ENCODE results near the gene C6orf136. TPM values are rescaled to one million over a fixed set of nuclear protein-coding genes. Genes with fewer than 3 reads are reported as not detected.

The C6orf136 gene
- polyA plus RNA-seq, 3 donors: 2.0 to 18.4 (median 2.7) TPM

DNA sequence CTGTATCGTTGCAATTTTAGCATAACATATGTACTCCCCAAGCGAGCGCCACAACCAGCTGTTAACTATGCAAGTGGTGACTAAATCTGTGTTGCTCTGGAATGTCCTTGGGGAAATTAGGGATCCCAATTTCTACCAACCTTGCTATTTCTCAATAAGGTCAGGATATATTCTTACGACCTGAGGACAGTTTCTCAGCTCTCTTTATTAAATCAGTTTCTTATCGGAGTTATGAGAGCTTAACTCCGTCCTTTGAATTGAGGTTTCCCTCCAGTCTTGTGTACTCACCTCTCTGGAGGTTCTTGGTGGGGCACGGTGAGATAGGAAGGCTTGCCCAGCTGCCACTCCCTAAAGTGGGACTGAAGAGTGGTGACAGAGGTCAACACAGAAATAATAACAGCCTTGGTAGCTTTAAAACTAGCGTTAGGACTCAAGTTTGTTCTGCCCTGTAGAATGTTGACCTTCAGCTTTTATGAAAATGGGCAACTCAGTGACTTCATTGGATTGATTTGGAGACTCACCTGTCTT, 28.6 kb upstream of the C6orf136 start:
- Mint-ChIP-seq H3K4me3 (peak overlapping the region; percentile 99 to 100), H3K27me3 (ENCODE audit: low read depth in 3 of 3) (peaks cover 0 to 5% (median 1%) of the 10 kb centered on the region in 3 donors), H3K9me3 (peaks cover 0 to 9% (median 5%) of the 10 kb centered on the region in 7 donors), H3K36me3 (peaks cover 50 to 69% of the 10 kb centered on the region in 2 donors), H3K27ac (peak overlapping the region; percentile 67 to 99 (median 99)), H3K4me1 (peaks cover 20% of the 10 kb centered on the region)
- Histone ChIP-seq H3K36me3 (replicated peaks in 1 of 2; ENCODE audit: control insufficient read depth in 1 of 2, insufficient read depth in 2 of 2, low read length in 2 of 2) (peaks cover 28 to 47% of the 10 kb centered on the region in 2 donors), H3K27me3 (ENCODE audit: control insufficient read depth in 2 of 2, insufficient read depth in 2 of 2, low read length in 2 of 2) (no peaks in the 10 kb centered on the region), H3K27ac (ENCODE audit: low read depth in 1 of 2, low read length in 2 of 2) (peak overlapping the region in 1 of 2 donors; percentile 99), H3K79me2 (ENCODE audit: insufficient read depth, low read length) (peaks cover 69% of the 10 kb centered on the region), H3K9ac (ENCODE audit: insufficient read depth, low read length, poor library complexity, severe bottlenecking) (peak overlapping the region; percentile 98), H2AFZ (ENCODE audit: insufficient read depth, low read depth, low read length, poor library complexity, severe bottlenecking) (peak overlapping the region; percentile 87), H3K9me3 (replicated peaks in 1 of 2; ENCODE audit: control insufficient read depth in 1 of 2, insufficient read depth in 1 of 2, low read length in 2 of 2) (no peaks in the 10 kb centered on the region), H3K4me2 (replicated peaks; ENCODE audit: extremely low read depth, low read length, poor library complexity, severe bottlenecking) (peak overlapping the region; percentile 89), H4K20me1 (ENCODE audit: insufficient read depth, low read length) (peaks cover 29% of the 10 kb centered on the region), H3K4me3 (replicated peaks in 1 of 3; ENCODE audit: low read depth in 2 of 3, low read length in 3 of 3) (peak overlapping the region; percentile 74 to 92 (median 90)), H3K4me1 (ENCODE audit: control insufficient read depth in 1 of 2, insufficient read depth in 2 of 2, low read length in 2 of 2) (peaks cover 22 to 26% of the 10 kb centered on the region in 2 donors)
- WGBS (ENCODE audit: insufficient coverage): 36% methylated on average over 2 of the region's 8 CpGs
- intact Hi-C loops (cut with micrococcal nuclease): loop anchor here (5.0 kb wide), 4 partner anchors 64 to 131 kb away; partner anchors contain the start of genes FLOT1 (in 1 of the 2), HLA-E (in 1 of the 2), IER3 (in 1 of the 2) and TUBB (in 1 of the 2)
- DNase-seq: peak in 1 of 3 donors; percentile 9
- TF ChIP-seq, protein P1, sequence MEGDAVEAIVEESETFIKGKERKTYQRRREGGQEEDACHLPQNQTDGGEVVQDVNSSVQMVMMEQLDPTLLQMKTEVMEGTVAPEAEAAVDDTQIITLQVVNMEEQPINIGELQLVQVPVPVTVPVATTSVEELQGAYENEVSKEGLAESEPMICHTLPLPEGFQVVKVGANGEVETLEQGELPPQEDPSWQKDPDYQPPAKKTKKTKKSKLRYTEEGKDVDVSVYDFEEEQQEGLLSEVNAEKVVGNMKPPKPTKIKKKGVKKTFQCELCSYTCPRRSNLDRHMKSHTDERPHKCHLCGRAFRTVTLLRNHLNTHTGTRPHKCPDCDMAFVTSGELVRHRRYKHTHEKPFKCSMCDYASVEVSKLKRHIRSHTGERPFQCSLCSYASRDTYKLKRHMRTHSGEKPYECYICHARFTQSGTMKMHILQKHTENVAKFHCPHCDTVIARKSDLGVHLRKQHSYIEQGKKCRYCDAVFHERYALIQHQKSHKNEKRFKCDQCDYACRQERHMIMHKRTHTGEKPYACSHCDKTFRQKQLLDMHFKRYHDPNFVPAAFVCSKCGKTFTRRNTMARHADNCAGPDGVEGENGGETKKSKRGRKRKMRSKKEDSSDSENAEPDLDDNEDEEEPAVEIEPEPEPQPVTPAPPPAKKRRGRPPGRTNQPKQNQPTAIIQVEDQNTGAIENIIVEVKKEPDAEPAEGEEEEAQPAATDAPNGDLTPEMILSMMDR (IDR thresholded peaks at IDR 0.05): no peak

DNA sequence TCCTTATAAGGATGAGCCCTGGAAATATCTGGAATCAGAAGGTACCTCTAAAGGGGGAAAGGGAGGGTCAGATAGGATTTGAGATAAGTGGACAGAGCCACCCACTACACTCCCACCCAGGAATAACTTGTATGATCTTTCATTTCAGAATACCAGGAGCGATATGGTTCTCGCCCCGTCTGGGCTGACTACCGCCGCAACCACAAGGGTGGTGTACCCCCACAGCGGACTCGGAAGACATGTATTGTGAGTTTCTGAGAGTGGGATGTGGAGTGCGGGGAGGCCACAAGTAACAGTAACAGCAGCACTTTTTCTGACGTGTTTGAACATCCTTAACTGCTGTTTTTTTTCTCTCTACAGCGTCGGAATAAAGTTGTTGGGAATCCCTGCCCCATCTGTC, 27.4 kb upstream of the C6orf136 start:
- Histone ChIP-seq H3K27me3 (ENCODE audit: control insufficient read depth in 2 of 2, insufficient read depth in 2 of 2, low read length in 2 of 2) (no peaks in the 10 kb centered on the region), H4K20me1 (ENCODE audit: insufficient read depth, low read length) (peaks cover 17% of the 10 kb centered on the region), H3K79me2 (ENCODE audit: insufficient read depth, low read length) (peaks cover 57% of the 10 kb centered on the region), H3K27ac (ENCODE audit: low read depth in 1 of 2, low read length in 2 of 2) (no peak overlapping the region), H3K4me2 (replicated peaks; ENCODE audit: extremely low read depth, low read length, poor library complexity, severe bottlenecking) (no peak overlapping the region), H2AFZ (ENCODE audit: insufficient read depth, low read depth, low read length, poor library complexity, severe bottlenecking) (no peak overlapping the region), H3K9ac (ENCODE audit: insufficient read depth, low read length, poor library complexity, severe bottlenecking) (no peak overlapping the region), H3K4me3 (replicated peaks in 1 of 3; ENCODE audit: low read depth in 2 of 3, low read length in 3 of 3) (no peak overlapping the region), H3K4me1 (ENCODE audit: control insufficient read depth in 1 of 2, insufficient read depth in 2 of 2, low read length in 2 of 2) (peaks cover 10 to 14% of the 10 kb centered on the region in 2 donors), H3K36me3 (replicated peaks in 1 of 2; ENCODE audit: control insufficient read depth in 1 of 2, insufficient read depth in 2 of 2, low read length in 2 of 2) (peaks cover 39 to 60% of the 10 kb centered on the region in 2 donors), H3K9me3 (replicated peaks in 1 of 2; ENCODE audit: control insufficient read depth in 1 of 2, insufficient read depth in 1 of 2, low read length in 2 of 2) (no peaks in the 10 kb centered on the region)
- 95% methylated on average over 8 of the region's 11 CpGs for WGBS (ENCODE audit: insufficient coverage)
- peak overlapping the region in 3 of 7 donors; percentile 15 to 33 (median 28) for H3K27ac Mint-ChIP-seq
- intact Hi-C loops (cut with micrococcal nuclease): loop anchor here (5.0 kb wide), 4 partner anchors 63 to 132 kb away; partner anchors contain the start of genes FLOT1 (in 1 of the 2), HLA-E (in 1 of the 2), IER3 (in 1 of the 2) and TUBB (in 1 of the 2)
- peaks cover 8% of the 10 kb centered on the region for H3K4me1 Mint-ChIP-seq
- H3K36me3 Mint-ChIP-seq: peaks cover 50 to 70% of the 10 kb centered on the region in 2 donors
- H3K9me3 Mint-ChIP-seq: peaks cover 0 to 9% (median 5%) of the 10 kb centered on the region in 7 donors
- TF ChIP-seq, protein P1 (IDR thresholded peaks at IDR 0.05): no peak
- no peak overlapping the region for H3K4me3 Mint-ChIP-seq
- DNase-seq: no peak
- peaks cover 0 to 5% (median 1%) of the 10 kb centered on the region in 3 donors for H3K27me3 Mint-ChIP-seq (ENCODE audit: low read depth in 3 of 3)
